Adrenal gland (tissue), 12 donors: ENCODE results near the gene CECR2. TPM values are rescaled to one million over a fixed set of nuclear protein-coding genes. Genes with fewer than 3 reads are reported as not detected.

Experiments
- DNase-seq, 7 donors: peaks; one replicate each; pipeline ENCODE4 v3.0.0-alpha.2; 2019 to 2020
- H3K27ac ChIP-seq, 5 donors: fragments of 200-600 bp; sonication (generic) in 4 of 5; 1 replicate in 3 of 5; 2 replicates in 2 of 5; pipeline versions ENCODE4 v1.5.1 to v1.8.0; 2016 to 2020; ENCODE audit warnings: mild to moderate bottlenecking in 1 of 5
- H3K27me3 ChIP-seq: fragments of 200-600 bp; 2 replicates; pipeline ENCODE4 v1.8.0; 2021
- H3K36me3 ChIP-seq, 2 donors: fragments of 200-600 bp; replicated peaks in 1 of 2; 1 replicate in 1 of 2; 2 replicates in 1 of 2; pipeline versions ENCODE4 v1.5.1 to v1.8.0; 2018 to 2022
- H3K4me1 ChIP-seq, 2 donors: fragments of 200-600 bp; replicated peaks in 1 of 2; 1 replicate in 1 of 2; 2 replicates in 1 of 2; pipeline versions ENCODE4 v1.5.1 to v1.8.0; 2018 to 2021
- H3K4me3 ChIP-seq, 4 donors: fragments of 200-600 bp; sonication (generic) in 3 of 4; one replicate each; pipeline ENCODE4 v1.5.1; 2016 to 2018
- H3K9me3 ChIP-seq, 3 donors: fragments of 200-600 bp; sonication (generic) in 1 of 3; replicated peaks in 1 of 3; 1 replicate in 2 of 3; 2 replicates in 1 of 3; pipeline versions ENCODE4 v1.5.1 to v1.8.0; 2016 to 2021
- CTCF ChIP-seq, 6 experiments: fragments of 450-650 bp in 4 of 6; fragments of 200-600 bp in 2 of 6; sonication (generic) in 1 of 6; IDR thresholded peaks; 1 replicate in 5 of 6; 2 replicates in 1 of 6; pipeline versions ENCODE4 v1.5.1 to v1.8.0; 2016 to 2021; ENCODE audit warnings: antibody characterized with exemption in 6 of 6, mild to moderate bottlenecking in 2 of 6, moderate library complexity in 1 of 6
- POLR2A ChIP-seq, 2 donors: fragments of 450-650 bp; IDR thresholded peaks; one replicate each; pipeline ENCODE4 v1.6.1; 2017; ENCODE audit warnings: antibody characterized with exemption in 2 of 2, mild to moderate bottlenecking in 2 of 2, moderate library complexity in 1 of 2
- WGBS, 4 donors: extraction: QIAGEN DNeasy Blood & Tissue Kit in 2 of 4; methylation state at CpG; one replicate each; pipeline versions ENCODE4 v1.1.5 to v1.1.7; 2013 to 2017; 5-methylcytosine and 5-hydroxymethylcytosine counted together
- intact Hi-C, 2 donors: fragments of 100-400 bp; cut with DNase I; formaldehyde crosslinking; loops; one replicate each; pipeline versions ENCODE4 v1.14.1 to v1.15.0; 2022 to 2023
- polyA plus RNA-seq, 3 donors: library from polyadenylated mRNA; stranded (reverse); fragments of 200-250 nt in 2 of 3; fragments of 350-450 nt in 1 of 3; fragmentation: Illumina TruSeq in 1 of 3; extraction: RNeasy Lipid Tissue Mini Kit (QIAGEN cat#74804) in 1 of 3; gene quantifications; one replicate each; pipeline ENCODE4 v1.2.3, GENCODE V29; 2013 to 2014
- total RNA-seq, 9 donors: library from RNA; depleted of rRNA in 4 of 9; stranded (reverse); fragments of >200 nt in 4 of 9; fragments of 120-200 nt in 1 of 9; fragmentation: NEBNext Ultra II Directional in 1 of 9; extraction: Animal tissue kit (Norgen Biotek cat#: 25700) in 1 of 9; gene quantifications; one replicate each; pipeline versions ENCODE4 v1.1.0 to v1.2.4, GENCODE V29; 2013 to 2023
- donor health status: healthy with polysubstance abuse.
- donor health status: Bipolar disorder and iron deficiency.
- donor health status: DM: yes; HTN: yes; CAD: no.
- donor health status: DM: no; HTN: no; CAD: no.
- donor health status: DM: no; HTN: no; CAD: no.
- donor health status: DM: yes; HTN: yes; CAD: no.

The CECR2 gene
- total and polyA plus RNA-seq, 12 donors = 0.20 to 1.7 (median 0.67) TPM

- DNase-seq = no peak
- no peak for TF ChIP-seq CTCF (IDR thresholded peaks at IDR 0.05)
- TF ChIP-seq POLR2A (IDR thresholded peaks at IDR 0.05) = no peak
- H3K9me3 ChIP-seq = no peaks in the 10 kb centered on the region
- H3K4me1 ChIP-seq = peaks cover 0 to 9% of the 10 kb centered on the region in 2 donors
- H3K27ac ChIP-seq = no peak overlapping the region
- H3K36me3 ChIP-seq = no peaks in the 10 kb centered on the region
- H3K27me3 ChIP-seq = no peaks in the 10 kb centered on the region
- intact Hi-C loops = loop anchor here in 1 of 2 donors (10.0 kb wide), 1 partner anchor 59 kb away; the partner anchor contains the start of gene BCL2L13
- no peak overlapping the region for H3K4me3 ChIP-seq
- WGBS, 4 donors = 76 to 85% (median 81%) methylated on average over 4 of the region's 4 CpGs
Measured at GRCh38 chr22:17575681-17576080, 206.4 kb downstream of the CECR2 start.

- DNase-seq = no peak
- peaks cover 0 to 4% of the 10 kb centered on the region in 2 donors for H3K4me1 ChIP-seq
- 78 to 90% (median 85%) methylated on average over 3 to 6 of the region's 6 CpGs for WGBS, 4 donors
- peak overlapping the region in 1 of 5 donors; percentile 45 for H3K27ac ChIP-seq
- H3K36me3 ChIP-seq = no peaks in the 10 kb centered on the region
- intact Hi-C loops = loop anchor here in 1 of 2 donors (10.0 kb wide), 1 partner anchor 58 kb away; the partner anchor contains the start of gene BCL2L13
- no peaks in the 10 kb centered on the region for H3K27me3 ChIP-seq
- no peak overlapping the region for H3K4me3 ChIP-seq
- no peak for TF ChIP-seq POLR2A (IDR thresholded peaks at IDR 0.05)
- TF ChIP-seq CTCF (IDR thresholded peaks at IDR 0.05) = no peak
- H3K9me3 ChIP-seq = no peaks in the 10 kb centered on the region
Measured at GRCh38 chr22:17576470-17576869, 207.2 kb downstream of the CECR2 start.

- peak; percentile 51 to 93 (median 82) for DNase-seq
- 55 to 60% (median 59%) methylated on average over 8 to 11 of the region's 11 CpGs for WGBS, 4 donors
- intact Hi-C loops = loop anchor here in 1 of 2 donors (10.0 kb wide), 1 partner anchor 57 kb away; the partner anchor contains the start of gene BCL2L13
Measured at GRCh38 chr22:17578136-17578754, 209.0 kb downstream of the CECR2 start.

More at GRCh38 chr22:17578136-17578754, 209.0 kb downstream of the CECR2 start:
- Histone ChIP-seq H3K4me1 (no peaks in the 10 kb centered on the region), H3K9me3 (no peaks in the 10 kb centered on the region), H3K27ac (peak overlapping the region in 2 of 5 donors; percentile 38 to 42), H3K4me3 (no peak overlapping the region), H3K27me3 (no peaks in the 10 kb centered on the region), H3K36me3 (no peaks in the 10 kb centered on the region)
- TF ChIP-seq CTCF (IDR thresholded peaks at IDR 0.05) (no peak), POLR2A (IDR thresholded peaks at IDR 0.05) (no peak)
